Stomach smooth muscle (tissue), 2 donors: ENCODE data around the gene APOO.
"Not testable (repeated sequence)": the region's sequence is repeated elsewhere in the genome, so short reads cannot be mapped to it uniquely, and the experiment has no call there.

Source experiments
- H3K27ac ChIP-seq: one replicate; pipeline ENCODE4 v1.7.0; 2013; ENCODE audit warnings: mild to moderate bottlenecking, low read length, inconsistent platforms
- H3K27me3 ChIP-seq, 2 donors: one replicate each; pipeline ENCODE4 v1.7.0; 2013; ENCODE audit warnings: low read length in 2 of 2; ENCODE audit not compliant: insufficient read depth in 2 of 2, control insufficient read depth in 1 of 2
- H3K36me3 ChIP-seq, 2 donors: one replicate each; pipeline ENCODE4 v1.7.0; 2013; ENCODE audit warnings: low read length in 2 of 2; ENCODE audit not compliant: control insufficient read depth in 2 of 2, insufficient read depth in 2 of 2
- H3K4me1 ChIP-seq: one replicate; pipeline ENCODE4 v1.7.0; 2013; ENCODE audit warnings: low read length; ENCODE audit not compliant: control insufficient read depth, insufficient read depth
- H3K4me3 ChIP-seq, 2 donors: one replicate each; pipeline ENCODE4 v1.7.0; 2013; ENCODE audit warnings: low read length in 2 of 2
- H3K9ac ChIP-seq, 2 donors: one replicate each; pipeline ENCODE4 v1.7.0; 2013; ENCODE audit warnings: low read length in 2 of 2, mild to moderate bottlenecking in 1 of 2
- H3K9me3 ChIP-seq, 2 donors: one replicate each; pipeline ENCODE4 v1.7.0; 2013; ENCODE audit warnings: low read length in 2 of 2; ENCODE audit not compliant: control insufficient read depth in 2 of 2
- donor health status: healthy.
- donor health status: Pancreatic carcinoma.

APOO gene

GRCh38 chrX:23861215-23861896, 46.4 kb downstream of the APOO start:
- Histone ChIP-seq H3K9ac (no peak overlapping the region), H3K27me3 (peaks cover 0 to 7% of the 10 kb centered on the region in 2 donors), H3K4me3 (no peak overlapping the region), H3K4me1 (no peaks in the 10 kb centered on the region), H3K27ac (no peak overlapping the region), H3K9me3 (peaks cover 0 to 2% of the 10 kb centered on the region in 2 donors), H3K36me3 (peaks cover 0 to 3% of the 10 kb centered on the region in 2 donors)

- H3K27me3 ChIP-seq, H3K4me3 ChIP-seq, H3K9me3 ChIP-seq, H3K4me1 ChIP-seq, H3K9ac ChIP-seq, H3K36me3 ChIP-seq, H3K27ac ChIP-seq: not testable (repeated sequence)
Observed at GRCh38 chrX:23859238-23859637, 48.5 kb downstream of the APOO start.

- Histone ChIP-seq H3K9me3 (no peaks in the 10 kb centered on the region), H3K27me3 (peaks cover 0 to 6% of the 10 kb centered on the region in 2 donors), H3K4me3 (no peak overlapping the region), H3K36me3 (no peaks in the 10 kb centered on the region), H3K9ac (no peak overlapping the region), H3K4me1 (no peaks in the 10 kb centered on the region), H3K27ac (no peak overlapping the region)
Observed at GRCh38 chrX:23857935-23858334, 49.8 kb downstream of the APOO start.

- H3K9ac ChIP-seq, result no peak overlapping the region
- H3K9me3 ChIP-seq, result no peaks in the 10 kb centered on the region
- H3K36me3 ChIP-seq, result no peaks in the 10 kb centered on the region
- peaks cover 0 to 6% of the 10 kb centered on the region in 2 donors for H3K27me3 ChIP-seq
- no peaks in the 10 kb centered on the region for H3K4me1 ChIP-seq
- no peak overlapping the region for H3K4me3 ChIP-seq
- no peak overlapping the region for H3K27ac ChIP-seq
Observed at GRCh38 chrX:23857363-23857762, 50.4 kb downstream of the APOO start.

- H3K4me3 ChIP-seq, result no peak overlapping the region
- no peak overlapping the region for H3K9ac ChIP-seq
Observed at GRCh38 chrX:23855569-23855968, 52.2 kb downstream of the APOO start.

GRCh38 chrX:23854945-23855344, 52.8 kb downstream of the APOO start:
- Histone ChIP-seq H3K9me3 (no peaks in the 10 kb centered on the region), H3K4me3 (no peak overlapping the region), H3K36me3 (no peaks in the 10 kb centered on the region), H3K27me3 (peaks cover 0 to 2% of the 10 kb centered on the region in 2 donors), H3K4me1 (no peaks in the 10 kb centered on the region), H3K9ac (no peak overlapping the region), H3K27ac (no peak overlapping the region)

More at GRCh38 chrX:23855569-23855968, 52.2 kb downstream of the APOO start:
- Histone ChIP-seq H3K36me3 (no peaks in the 10 kb centered on the region), H3K27me3 (peaks cover 0 to 2% of the 10 kb centered on the region in 2 donors), H3K4me1 (no peaks in the 10 kb centered on the region), H3K9me3 (no peaks in the 10 kb centered on the region), H3K27ac (no peak overlapping the region)

GRCh38 chrX:23854122-23854521, 53.6 kb downstream of the APOO start:
- Histone ChIP-seq H3K4me1 (no peaks in the 10 kb centered on the region), H3K27me3 (peaks cover 0 to 2% of the 10 kb centered on the region in 2 donors), H3K4me3 (no peak overlapping the region), H3K27ac (no peak overlapping the region), H3K36me3 (no peaks in the 10 kb centered on the region), H3K9me3 (no peaks in the 10 kb centered on the region), H3K9ac (no peak overlapping the region)

- no peak overlapping the region for H3K4me3 ChIP-seq
- H3K36me3 ChIP-seq, result no peaks in the 10 kb centered on the region
- H3K4me1 ChIP-seq, result no peaks in the 10 kb centered on the region
- H3K27me3 ChIP-seq, result no peaks in the 10 kb centered on the region
- H3K27ac ChIP-seq, result no peak overlapping the region
- H3K9ac ChIP-seq, result no peak overlapping the region
- no peaks in the 10 kb centered on the region for H3K9me3 ChIP-seq
Observed at GRCh38 chrX:23851544-23851943, 56.2 kb downstream of the APOO start.

- Histone ChIP-seq H3K9me3 (no peaks in the 10 kb centered on the region), H3K27me3 (no peaks in the 10 kb centered on the region), H3K4me3 (no peak overlapping the region), H3K27ac (no peak overlapping the region), H3K36me3 (no peaks in the 10 kb centered on the region), H3K4me1 (no peaks in the 10 kb centered on the region), H3K9ac (no peak overlapping the region)
Observed at GRCh38 chrX:23849241-23849640, 58.5 kb downstream of the APOO start.

- H3K36me3 ChIP-seq, result no peaks in the 10 kb centered on the region
- H3K4me3 ChIP-seq, result no peak overlapping the region
- H3K4me1 ChIP-seq, result no peaks in the 10 kb centered on the region
- H3K9ac ChIP-seq, result no peak overlapping the region
- H3K27ac ChIP-seq, result no peak overlapping the region
- no peaks in the 10 kb centered on the region for H3K9me3 ChIP-seq
- H3K27me3 ChIP-seq, result peaks cover 0 to 5% of the 10 kb centered on the region in 2 donors
Observed at GRCh38 chrX:23845351-23845817, 62.4 kb downstream of the APOO start.

GRCh38 chrX:23844502-23845138, 63.1 kb downstream of the APOO start:
- Histone ChIP-seq H3K4me1 (no peaks in the 10 kb centered on the region), H3K36me3 (no peaks in the 10 kb centered on the region), H3K27me3 (peaks cover 0 to 5% of the 10 kb centered on the region in 2 donors), H3K27ac (no peak overlapping the region), H3K9me3 (no peaks in the 10 kb centered on the region), H3K4me3 (no peak overlapping the region), H3K9ac (no peak overlapping the region)
